Fibroblast of lung (primary cell): Measurements from ENCODE around the gene NACAD. TPM values are rescaled to one million over a fixed set of nuclear protein-coding genes. Genes with fewer than 3 reads are reported as not detected.

Experiments used
- DNase-seq, 2 donors: peaks; one replicate each; pipeline versions ENCODE4 v3.0.0 to v3.0.0-alpha.2; 2010; ENCODE audit warnings: low read depth in 2 of 2
- H2AFZ ChIP-seq: 2 replicates; pipeline ENCODE4 v1.5.1; 2012; ENCODE audit warnings: low read length, control low read depth, inconsistent platforms
- H3K27ac ChIP-seq: 2 replicates; pipeline ENCODE4 v1.5.1; 2011; ENCODE audit warnings: low read length, control low read depth; ENCODE audit not compliant: insufficient read depth
- H3K27me3 ChIP-seq: 2 replicates; pipeline ENCODE4 v1.5.1; 2011; ENCODE audit warnings: mild to moderate bottlenecking, low read length; ENCODE audit not compliant: control insufficient read depth, insufficient read depth
- H3K36me3 ChIP-seq: 2 replicates; pipeline ENCODE4 v1.5.1; 2011; ENCODE audit warnings: low read length; ENCODE audit not compliant: control insufficient read depth, insufficient read depth
- H3K4me1 ChIP-seq: 2 replicates; pipeline ENCODE4 v1.5.1; 2011; ENCODE audit warnings: low read length; ENCODE audit not compliant: control insufficient read depth, insufficient read depth; ENCODE audit errors: extremely low read depth
- H3K4me2 ChIP-seq: 2 replicates; pipeline ENCODE4 v1.5.1; 2011; ENCODE audit warnings: low read length, control low read depth; ENCODE audit not compliant: insufficient read depth; ENCODE audit errors: extremely low read depth
- H3K4me3 ChIP-seq, 4 experiments: fragments of 200-600 bp in 1 of 4; sonication (generic) in 1 of 4; replicated peaks in 1 of 4; 2 replicates each; pipeline ENCODE4 v1.5.1; 2011 to 2016; ENCODE audit warnings: low read length in 4 of 4, low read depth in 3 of 4, mild to moderate bottlenecking in 3 of 4, control low read depth in 2 of 4, inconsistent platforms in 1 of 4, mixed read lengths in 1 of 4; ENCODE audit not compliant: insufficient read depth in 1 of 4; ENCODE audit errors: control extremely low read depth in 1 of 4
- H3K79me2 ChIP-seq: 2 replicates; pipeline ENCODE4 v1.5.1; 2012; ENCODE audit warnings: mild to moderate bottlenecking, low read length, inconsistent platforms; ENCODE audit not compliant: control insufficient read depth, insufficient read depth
- H3K9ac ChIP-seq: 2 replicates; pipeline ENCODE4 v1.5.1; 2011; ENCODE audit warnings: mild to moderate bottlenecking, low read length, control low read depth; ENCODE audit not compliant: insufficient read depth
- H3K9me3 ChIP-seq: 2 replicates; pipeline ENCODE4 v1.5.1; 2012; ENCODE audit warnings: low read depth, low read length; ENCODE audit not compliant: control insufficient read depth, insufficient read depth
- H4K20me1 ChIP-seq: 2 replicates; pipeline ENCODE4 v1.5.1; 2011; ENCODE audit warnings: low read length; ENCODE audit not compliant: control insufficient read depth, insufficient read depth; ENCODE audit errors: extremely low read depth
- EZH2 ChIP-seq: IDR thresholded peaks from 2 replicates; pipeline ENCODE4 v1.5.1; 2012; ENCODE audit warnings: low read length, control low read depth, mild to moderate bottlenecking; ENCODE audit errors: missing control alignments
- polyA plus RNA-seq, 2 donors: library from polyadenylated mRNA; depleted of rRNA in 1 of 2; stranded (reverse) in 1 of 2; unstranded in 1 of 2; fragments of >200 nt; gene quantifications; 2 replicates each; pipeline ENCODE4 v1.2.1, GENCODE V29; 2011 to 2012; ENCODE audit warnings: missing spikeins in 1 of 2
- total RNA-seq: library from RNA; depleted of rRNA; stranded (reverse); fragments of >200 nt; gene quantifications from 2 replicates; pipeline ENCODE4 v1.2.1, GENCODE V29; 2014
- TF ChIP-seq, protein P1 (sequence below), 2 donors: IDR thresholded peaks in 1 of 2; conservative IDR thresholded peaks in 1 of 2; 1 replicate in 1 of 2; 2 replicates in 1 of 2; pipeline ENCODE4 v1.5.1; 2011 to 2012; ENCODE audit warnings: low read length in 2 of 2, control low read depth in 1 of 2, inconsistent platforms in 1 of 2, low read depth in 1 of 2, mild to moderate bottlenecking in 1 of 2

NACAD gene
- total and polyA plus RNA-seq, 2 donors (not counting 1 experiment from before 2014, with no cell fraction given): 0.41 to 2.8 TPM

DNA sequence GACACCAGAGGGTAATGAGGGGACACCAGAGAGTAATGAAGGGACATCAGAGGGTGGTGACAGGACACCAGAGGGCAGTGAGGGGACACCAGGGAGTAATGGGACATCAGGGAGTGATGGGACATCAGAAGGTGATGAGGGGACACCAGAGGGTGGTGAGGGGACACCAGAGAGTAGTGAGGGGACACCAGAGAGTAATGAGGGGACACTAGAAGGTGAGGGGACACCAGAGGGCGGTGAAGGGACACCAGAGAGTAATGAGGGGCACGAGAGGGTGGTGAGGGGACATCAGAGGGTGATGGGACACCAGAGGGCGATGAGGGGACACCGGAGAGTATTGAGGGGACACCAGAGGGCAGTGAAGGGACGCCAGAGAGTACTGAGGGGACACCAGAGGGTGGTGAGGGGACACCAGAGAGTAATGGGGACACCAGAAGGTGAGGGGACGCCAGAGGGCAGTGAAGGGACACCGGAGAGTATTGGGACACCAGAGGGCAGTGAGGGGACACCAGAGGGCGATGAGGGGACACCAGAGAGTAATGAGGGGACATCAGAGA, 10.6 kb downstream of the NACAD start:
- DNase-seq: no peak
- TF ChIP-seq, protein P1, sequence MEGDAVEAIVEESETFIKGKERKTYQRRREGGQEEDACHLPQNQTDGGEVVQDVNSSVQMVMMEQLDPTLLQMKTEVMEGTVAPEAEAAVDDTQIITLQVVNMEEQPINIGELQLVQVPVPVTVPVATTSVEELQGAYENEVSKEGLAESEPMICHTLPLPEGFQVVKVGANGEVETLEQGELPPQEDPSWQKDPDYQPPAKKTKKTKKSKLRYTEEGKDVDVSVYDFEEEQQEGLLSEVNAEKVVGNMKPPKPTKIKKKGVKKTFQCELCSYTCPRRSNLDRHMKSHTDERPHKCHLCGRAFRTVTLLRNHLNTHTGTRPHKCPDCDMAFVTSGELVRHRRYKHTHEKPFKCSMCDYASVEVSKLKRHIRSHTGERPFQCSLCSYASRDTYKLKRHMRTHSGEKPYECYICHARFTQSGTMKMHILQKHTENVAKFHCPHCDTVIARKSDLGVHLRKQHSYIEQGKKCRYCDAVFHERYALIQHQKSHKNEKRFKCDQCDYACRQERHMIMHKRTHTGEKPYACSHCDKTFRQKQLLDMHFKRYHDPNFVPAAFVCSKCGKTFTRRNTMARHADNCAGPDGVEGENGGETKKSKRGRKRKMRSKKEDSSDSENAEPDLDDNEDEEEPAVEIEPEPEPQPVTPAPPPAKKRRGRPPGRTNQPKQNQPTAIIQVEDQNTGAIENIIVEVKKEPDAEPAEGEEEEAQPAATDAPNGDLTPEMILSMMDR (conservative IDR thresholded peaks at IDR 0.05 in 1 of 2, IDR thresholded peaks at IDR 0.05 in 1 of 2; ENCODE audit: low read depth in 1 of 2, low read length in 2 of 2): no peak
- no peak for TF ChIP-seq EZH2
- Histone ChIP-seq H3K9me3 (no peaks in the 10 kb centered on the region), H3K9ac (no peak overlapping the region), H3K4me3 (no peak overlapping the region), H3K27me3 (no peaks in the 10 kb centered on the region), H3K4me2 (no peak overlapping the region), H3K27ac (no peak overlapping the region), H2AFZ (no peak overlapping the region), H3K79me2 (no peaks in the 10 kb centered on the region), H3K4me1 (no peaks in the 10 kb centered on the region), H3K36me3 (peaks cover 14% of the 10 kb centered on the region), H4K20me1 (no peaks in the 10 kb centered on the region)

DNA sequence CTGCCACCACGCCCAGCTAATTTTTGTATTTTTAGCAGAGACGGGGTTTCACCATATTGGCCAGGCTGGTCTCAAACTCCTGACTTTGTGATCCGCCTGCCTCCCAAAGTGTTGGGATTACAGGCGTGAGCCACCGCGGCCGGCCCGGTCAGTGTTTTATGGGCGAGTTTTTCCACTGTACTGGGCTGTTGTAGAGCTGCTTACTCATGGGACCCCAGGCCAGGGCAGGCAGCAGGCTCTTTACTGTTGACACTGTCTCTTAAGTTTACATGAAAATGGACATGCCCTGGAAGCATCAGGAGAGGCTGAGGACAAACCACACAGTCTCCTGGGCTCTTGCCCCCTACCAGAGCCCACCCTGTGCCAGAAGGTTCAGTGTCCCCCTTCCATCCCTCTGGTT, 11.2 kb downstream of the NACAD start:
- no peak for TF ChIP-seq EZH2
- TF ChIP-seq, protein P1 (conservative IDR thresholded peaks at IDR 0.05 in 1 of 2, IDR thresholded peaks at IDR 0.05 in 1 of 2; ENCODE audit: low read depth in 1 of 2, low read length in 2 of 2): no peak
- Histone ChIP-seq H3K4me2 (no peak overlapping the region), H3K9me3 (no peaks in the 10 kb centered on the region), H3K4me3 (no peak overlapping the region), H3K4me1 (no peaks in the 10 kb centered on the region), H3K27ac (no peak overlapping the region), H3K27me3 (no peaks in the 10 kb centered on the region), H3K9ac (no peak overlapping the region), H4K20me1 (no peaks in the 10 kb centered on the region), H3K36me3 (peaks cover 17% of the 10 kb centered on the region), H2AFZ (no peak overlapping the region), H3K79me2 (no peaks in the 10 kb centered on the region)
- DNase-seq: no peak

DNA sequence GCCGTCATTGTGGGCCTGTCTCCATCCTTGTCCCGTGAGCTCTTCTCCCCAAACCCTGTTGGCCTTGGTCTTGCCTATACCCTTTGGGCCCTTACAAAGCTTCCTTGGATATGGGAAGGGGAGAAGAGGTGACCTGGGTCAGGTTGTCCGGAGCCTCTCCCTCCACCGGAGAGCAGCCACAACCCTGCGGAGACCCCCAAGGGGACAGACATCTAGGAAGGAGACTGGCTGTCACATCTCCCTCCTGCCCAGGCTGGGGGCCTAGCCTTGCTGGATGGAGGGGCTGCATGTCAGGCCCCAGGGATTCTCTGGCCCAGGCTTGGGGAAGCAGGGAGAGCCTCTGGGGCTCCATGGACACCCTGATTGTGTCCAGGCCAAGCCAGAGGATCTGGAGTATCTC, 11.8 kb downstream of the NACAD start:
- TF ChIP-seq EZH2: no peak
- TF ChIP-seq, protein P1 (conservative IDR thresholded peaks at IDR 0.05 in 1 of 2, IDR thresholded peaks at IDR 0.05 in 1 of 2; ENCODE audit: low read depth in 1 of 2, low read length in 2 of 2): no peak
- no peaks in the 10 kb centered on the region for H4K20me1 ChIP-seq
- peaks cover 17% of the 10 kb centered on the region for H3K36me3 ChIP-seq
- no peaks in the 10 kb centered on the region for H3K27me3 ChIP-seq
- H3K27ac ChIP-seq: no peak overlapping the region
- no peak overlapping the region for H3K4me2 ChIP-seq
- no peaks in the 10 kb centered on the region for H3K4me1 ChIP-seq
- H3K9ac ChIP-seq: no peak overlapping the region
- no peak overlapping the region for H3K4me3 ChIP-seq
- H2AFZ ChIP-seq: no peak overlapping the region
- H3K79me2 ChIP-seq: no peaks in the 10 kb centered on the region
- H3K9me3 ChIP-seq: no peaks in the 10 kb centered on the region
- DNase-seq: no peak
